ENCODE data around the gene SLC5A7. TPM values are rescaled to one million over a fixed set of nuclear protein-coding genes. Genes with fewer than 3 reads are reported as not detected.

The SLC5A7 gene
- total RNA-seq, 1 experiment from 2014 or later: not detected

GRCh38 chr2:108023776-108024175 lies 37.5 kb downstream of the SLC5A7 start:
- CTCF ChIA-PET: no interaction called here
- intact Hi-C loops (cut with micrococcal nuclease; ENCODE audit: unreplicated experiment): no loop called here
- POLR2A ChIA-PET: no interaction called here
- DNase-seq: no peak
- no peaks in the 10 kb centered on the region for H3K4me1 Mint-ChIP-seq (ENCODE audit: low read depth, unreplicated experiment)
- no TSS peak for BruUV-seq (replicated peaks)
- Histone ChIP-seq H3K4me1 (no peaks in the 10 kb centered on the region), H3K27me3 (replicated peaks; ENCODE audit: control insufficient read depth, insufficient read depth, low read length) (no peaks in the 10 kb centered on the region), H3K9me3 (no peaks in the 10 kb centered on the region), H3K4me3 (ENCODE audit: low read depth, low read length) (no peak overlapping the region), H3K36me3 (ENCODE audit: control insufficient read depth, insufficient read depth, low read length) (no peaks in the 10 kb centered on the region)
- peaks cover 4% of the 10 kb centered on the region for H3K27me3 Mint-ChIP-seq (ENCODE audit: insufficient read depth, unreplicated experiment)
- TF ChIP-seq CTCF (IDR thresholded peaks at IDR 0.05; ENCODE audit: insufficient read depth in 1 of 2, low read depth in 1 of 2, low read length in 1 of 2, severe bottlenecking in 1 of 2, unreplicated experiment in 1 of 2): no peak
- no peak overlapping the region for H3K27ac Mint-ChIP-seq (ENCODE audit: unreplicated experiment)
- no peaks in the 10 kb centered on the region for H3K9me3 Mint-ChIP-seq (ENCODE audit: unreplicated experiment)
- no peak overlapping the region for H3K4me3 Mint-ChIP-seq (ENCODE audit: unreplicated experiment)
- H3K36me3 Mint-ChIP-seq (ENCODE audit: insufficient read depth, unreplicated experiment): no peaks in the 10 kb centered on the region

- POLR2A ChIA-PET: no interaction called here
- no TSS peak for BruUV-seq (replicated peaks)
- no peaks in the 10 kb centered on the region for H3K27me3 ChIP-seq (replicated peaks; ENCODE audit: control insufficient read depth, insufficient read depth, low read length)
- H3K9me3 Mint-ChIP-seq (ENCODE audit: unreplicated experiment): peaks cover 10% of the 10 kb centered on the region
- H3K4me1 Mint-ChIP-seq (ENCODE audit: low read depth, unreplicated experiment): no peaks in the 10 kb centered on the region
- no peaks in the 10 kb centered on the region for H3K36me3 Mint-ChIP-seq (ENCODE audit: insufficient read depth, unreplicated experiment)
- CTCF ChIA-PET: no interaction called here
- H3K27ac Mint-ChIP-seq (ENCODE audit: unreplicated experiment): no peak overlapping the region
- no peak for DNase-seq
- 0 out of 2 replicates have a peak, but pooled peaks cover 5% of the 10 kb centered on the region for H3K9me3 ChIP-seq
- intact Hi-C loops (cut with micrococcal nuclease; ENCODE audit: unreplicated experiment): no loop called here
- no peaks in the 10 kb centered on the region for H3K4me1 ChIP-seq
- H3K36me3 ChIP-seq (ENCODE audit: control insufficient read depth, insufficient read depth, low read length): no peaks in the 10 kb centered on the region
- H3K27me3 Mint-ChIP-seq (ENCODE audit: insufficient read depth, unreplicated experiment): no peaks in the 10 kb centered on the region
- TF ChIP-seq CTCF (IDR thresholded peaks at IDR 0.05; ENCODE audit: insufficient read depth in 1 of 2, low read depth in 1 of 2, low read length in 1 of 2, severe bottlenecking in 1 of 2, unreplicated experiment in 1 of 2): no peak
- no peak overlapping the region for H3K4me3 Mint-ChIP-seq (ENCODE audit: unreplicated experiment)
- no peak overlapping the region for H3K4me3 ChIP-seq (ENCODE audit: low read depth, low read length)
Measured at GRCh38 chr2:108026092-108026794, 39.9 kb downstream of the SLC5A7 start.

GRCh38 chr2:108029496-108029895 lies 43.2 kb downstream of the SLC5A7 start:
- Histone ChIP-seq H3K36me3 (ENCODE audit: control insufficient read depth, insufficient read depth, low read length) (no peaks in the 10 kb centered on the region), H3K4me3 (ENCODE audit: low read depth, low read length) (no peak overlapping the region), H3K27me3 (replicated peaks; ENCODE audit: control insufficient read depth, insufficient read depth, low read length) (no peaks in the 10 kb centered on the region), H3K4me1 (no peaks in the 10 kb centered on the region), H3K9me3 (0 out of 2 replicates have a peak, but pooled peaks cover 7% of the 10 kb centered on the region)
- TF ChIP-seq CTCF (IDR thresholded peaks at IDR 0.05; ENCODE audit: insufficient read depth in 1 of 2, low read depth in 1 of 2, low read length in 1 of 2, severe bottlenecking in 1 of 2, unreplicated experiment in 1 of 2): no peak
- Mint-ChIP-seq H3K4me1 (ENCODE audit: low read depth, unreplicated experiment) (no peaks in the 10 kb centered on the region), H3K9me3 (ENCODE audit: unreplicated experiment) (peaks cover 19% of the 10 kb centered on the region), H3K36me3 (ENCODE audit: insufficient read depth, unreplicated experiment) (no peaks in the 10 kb centered on the region), H3K4me3 (ENCODE audit: unreplicated experiment) (no peak overlapping the region), H3K27me3 (ENCODE audit: insufficient read depth, unreplicated experiment) (no peaks in the 10 kb centered on the region), H3K27ac (ENCODE audit: unreplicated experiment) (no peak overlapping the region)
- DNase-seq: no peak
- intact Hi-C loops (cut with micrococcal nuclease; ENCODE audit: unreplicated experiment): no loop called here
- BruUV-seq (replicated peaks): no TSS peak
- ChIA-PET POLR2A (no interaction called here), CTCF (no interaction called here)
